Measurements from ENCODE around the gene CEMIP2. TPM values are rescaled to one million over a fixed set of nuclear protein-coding genes. Genes with fewer than 3 reads are reported as not detected.

CEMIP2 gene
- total and polyA plus RNA-seq, 2 donors (not counting 1 experiment from before 2014, with no cell fraction given) = 35.1 to 45.6 TPM

DNA sequence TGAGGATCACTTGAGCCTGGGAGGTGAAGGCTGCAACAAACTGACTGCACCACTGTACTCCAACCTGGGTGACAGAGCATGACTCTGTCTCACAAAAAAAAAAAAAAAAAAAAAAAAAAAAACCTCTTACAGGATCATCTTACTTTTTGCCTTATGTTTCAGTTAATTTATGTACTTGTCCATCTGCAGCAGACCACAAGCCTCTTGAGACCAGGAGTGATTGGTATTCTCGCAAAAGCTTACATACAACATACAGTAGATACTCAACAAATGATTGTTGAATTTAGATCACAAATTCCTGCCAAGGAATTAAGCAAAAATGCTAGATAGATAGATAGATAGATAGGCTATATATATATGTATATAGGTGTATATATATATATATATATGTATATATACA, 12.4 kb downstream of the CEMIP2 start:
- Histone ChIP-seq H3K79me2 (ENCODE audit: control insufficient read depth, insufficient read depth, low read length) (peaks cover 70% of the 10 kb centered on the region), H3K9ac (ENCODE audit: insufficient read depth, low read length) (no peak overlapping the region), H3K9me3 (ENCODE audit: control insufficient read depth, insufficient read depth, low read depth, low read length) (no peaks in the 10 kb centered on the region), H4K20me1 (ENCODE audit: control insufficient read depth, extremely low read depth, insufficient read depth, low read length) (no peaks in the 10 kb centered on the region), H3K27ac (ENCODE audit: insufficient read depth, low read length) (no peak overlapping the region), H3K4me2 (ENCODE audit: extremely low read depth, insufficient read depth, low read length) (no peak overlapping the region), H2AFZ (ENCODE audit: low read length) (no peak overlapping the region), H3K4me1 (ENCODE audit: control insufficient read depth, extremely low read depth, insufficient read depth, low read length) (peaks cover 10% of the 10 kb centered on the region), H3K4me3 (replicated peaks in 1 of 4; ENCODE audit: control extremely low read depth in 1 of 4, insufficient read depth in 1 of 4, low read depth in 3 of 4, low read length in 4 of 4) (no peak overlapping the region), H3K36me3 (ENCODE audit: control insufficient read depth, insufficient read depth, low read length) (no peaks in the 10 kb centered on the region), H3K27me3 (ENCODE audit: control insufficient read depth, insufficient read depth, low read length) (no peaks in the 10 kb centered on the region)
- DNase-seq (ENCODE audit: low read depth in 2 of 2) = no peak
- no peak for TF ChIP-seq EZH2 (IDR thresholded peaks at IDR 0.05; ENCODE audit: low read length, missing control alignments)
- TF ChIP-seq CTCF (conservative IDR thresholded peaks at IDR 0.05 in 1 of 2, IDR thresholded peaks at IDR 0.05 in 1 of 2; ENCODE audit: low read depth in 1 of 2, low read length in 2 of 2) = no peak

GRCh38 chr9:71755230-71755629, 13.1 kb downstream of the CEMIP2 start:
- TF ChIP-seq EZH2 (IDR thresholded peaks at IDR 0.05; ENCODE audit: low read length, missing control alignments) (no peak), CTCF (conservative IDR thresholded peaks at IDR 0.05 in 1 of 2, IDR thresholded peaks at IDR 0.05 in 1 of 2; ENCODE audit: low read depth in 1 of 2, low read length in 2 of 2) (no peak)
- no peak overlapping the region for H3K27ac ChIP-seq (ENCODE audit: insufficient read depth, low read length)
- H3K4me3 ChIP-seq (replicated peaks in 1 of 4; ENCODE audit: control extremely low read depth in 1 of 4, insufficient read depth in 1 of 4, low read depth in 3 of 4, low read length in 4 of 4) = no peak overlapping the region
- H3K4me2 ChIP-seq (ENCODE audit: extremely low read depth, insufficient read depth, low read length) = no peak overlapping the region
- H3K9me3 ChIP-seq (ENCODE audit: control insufficient read depth, insufficient read depth, low read depth, low read length) = no peaks in the 10 kb centered on the region
- H4K20me1 ChIP-seq (ENCODE audit: control insufficient read depth, extremely low read depth, insufficient read depth, low read length) = no peaks in the 10 kb centered on the region
- no peak for DNase-seq (ENCODE audit: low read depth in 2 of 2)
- no peaks in the 10 kb centered on the region for H3K27me3 ChIP-seq (ENCODE audit: control insufficient read depth, insufficient read depth, low read length)
- no peak overlapping the region for H3K9ac ChIP-seq (ENCODE audit: insufficient read depth, low read length)
- H3K36me3 ChIP-seq (ENCODE audit: control insufficient read depth, insufficient read depth, low read length) = no peaks in the 10 kb centered on the region
- H3K79me2 ChIP-seq (ENCODE audit: control insufficient read depth, insufficient read depth, low read length) = peaks cover 67% of the 10 kb centered on the region
- H2AFZ ChIP-seq (ENCODE audit: low read length) = no peak overlapping the region
- H3K4me1 ChIP-seq (ENCODE audit: control insufficient read depth, extremely low read depth, insufficient read depth, low read length) = peaks cover 10% of the 10 kb centered on the region

DNA sequence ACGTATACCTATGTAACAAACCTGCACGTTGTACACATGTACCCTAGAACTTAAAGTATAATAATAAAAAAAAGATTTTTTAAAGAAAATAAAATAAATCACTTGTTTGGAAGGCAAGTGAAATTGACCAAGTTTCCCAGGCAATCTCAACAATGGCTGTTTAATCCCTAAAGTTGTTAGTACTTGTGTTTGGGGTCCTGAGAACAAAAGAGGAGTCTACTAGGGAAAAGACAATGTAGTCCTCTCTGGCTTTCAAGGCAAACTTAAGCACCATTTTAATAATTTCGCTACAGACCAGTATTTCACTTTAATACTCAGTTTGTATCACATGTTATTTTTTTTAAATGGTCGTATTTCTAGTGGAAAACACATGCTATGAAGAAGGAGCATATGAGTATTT, 14.2 kb downstream of the CEMIP2 start:
- Histone ChIP-seq H3K9me3 (ENCODE audit: control insufficient read depth, insufficient read depth, low read depth, low read length) (no peaks in the 10 kb centered on the region), H3K27ac (ENCODE audit: insufficient read depth, low read length) (no peak overlapping the region), H3K9ac (ENCODE audit: insufficient read depth, low read length) (no peak overlapping the region), H3K4me1 (ENCODE audit: control insufficient read depth, extremely low read depth, insufficient read depth, low read length) (peaks cover 9% of the 10 kb centered on the region), H3K27me3 (ENCODE audit: control insufficient read depth, insufficient read depth, low read length) (no peaks in the 10 kb centered on the region), H3K4me3 (replicated peaks in 1 of 4; ENCODE audit: control extremely low read depth in 1 of 4, insufficient read depth in 1 of 4, low read depth in 3 of 4, low read length in 4 of 4) (no peak overlapping the region), H2AFZ (ENCODE audit: low read length) (no peak overlapping the region), H3K4me2 (ENCODE audit: extremely low read depth, insufficient read depth, low read length) (no peak overlapping the region), H3K36me3 (ENCODE audit: control insufficient read depth, insufficient read depth, low read length) (no peaks in the 10 kb centered on the region), H4K20me1 (ENCODE audit: control insufficient read depth, extremely low read depth, insufficient read depth, low read length) (no peaks in the 10 kb centered on the region), H3K79me2 (ENCODE audit: control insufficient read depth, insufficient read depth, low read length) (peaks cover 65% of the 10 kb centered on the region)
- DNase-seq (ENCODE audit: low read depth in 2 of 2) = no peak
- TF ChIP-seq EZH2 (IDR thresholded peaks at IDR 0.05; ENCODE audit: low read length, missing control alignments) (no peak), CTCF (conservative IDR thresholded peaks at IDR 0.05 in 1 of 2, IDR thresholded peaks at IDR 0.05 in 1 of 2; ENCODE audit: low read depth in 1 of 2, low read length in 2 of 2) (no peak)

All from fibroblast of lung (primary cell).